GM23248 (cell line): Measurements from ENCODE around the gene CDH4. TPM values are rescaled to one million over a fixed set of nuclear protein-coding genes. Genes with fewer than 3 reads are reported as not detected.

ENCODE experiments used
- DNase-seq: peaks from one replicate; pipeline ENCODE4 v3.0.0-alpha.2; 2015
- H2AFZ ChIP-seq: fragments of 200-600 bp; sonication (generic); 2 replicates; pipeline ENCODE4 v1.6.1; 2016; ENCODE audit warnings: antibody characterized with exemption
- H3F3A ChIP-seq: fragments of 200-600 bp; sonication (generic); 2 replicates; pipeline ENCODE4 v1.6.1; 2016; ENCODE audit warnings: mild to moderate bottlenecking, antibody characterized with exemption, mixed run types; ENCODE audit not compliant: insufficient read depth
- H3K27ac ChIP-seq: fragments of 200-600 bp; sonication (generic); 2 replicates; pipeline ENCODE4 v1.5.1; 2016; ENCODE audit warnings: mild to moderate bottlenecking
- H3K27me3 ChIP-seq: fragments of 200-600 bp; sonication (generic); replicated peaks from 2 replicates; pipeline ENCODE4 v1.6.1; 2016; ENCODE audit warnings: mild to moderate bottlenecking; ENCODE audit not compliant: insufficient read depth
- H3K36me3 ChIP-seq: fragments of 200-600 bp; sonication (generic); 2 replicates; pipeline ENCODE4 v1.6.1; 2016; ENCODE audit warnings: low read depth, mild to moderate bottlenecking
- H3K4me1 ChIP-seq: fragments of 200-600 bp; sonication (generic); 2 replicates; pipeline ENCODE4 v1.6.1; 2016; ENCODE audit warnings: mild to moderate bottlenecking; ENCODE audit not compliant: insufficient read depth
- H3K4me2 ChIP-seq: fragments of 200-600 bp; sonication (generic); one replicate; pipeline ENCODE4 v1.6.1; 2016; ENCODE audit warnings: mild to moderate bottlenecking; ENCODE audit not compliant: unreplicated experiment
- H3K4me3 ChIP-seq: fragments of 200-600 bp; sonication (generic); 2 replicates; pipeline ENCODE4 v1.5.1; 2016; ENCODE audit warnings: mild to moderate bottlenecking
- H3K79me2 ChIP-seq: fragments of 200-600 bp; sonication (generic); 2 replicates; pipeline ENCODE4 v1.6.1; 2016; ENCODE audit warnings: mild to moderate bottlenecking; ENCODE audit not compliant: insufficient read depth
- H3K9ac ChIP-seq: fragments of 200-600 bp; sonication (generic); 2 replicates; pipeline ENCODE4 v1.6.1; 2016; ENCODE audit warnings: mild to moderate bottlenecking
- H3K9me2 ChIP-seq: fragments of 200-600 bp; sonication (generic); 2 replicates; pipeline ENCODE4 v1.6.1; 2016; ENCODE audit warnings: mixed run types, mild to moderate bottlenecking, moderate library complexity; ENCODE audit not compliant: insufficient read depth
- H3K9me3 ChIP-seq: fragments of 200-600 bp; sonication (generic); one replicate; pipeline ENCODE4 v1.6.1; 2017; ENCODE audit warnings: low read depth
- H4K20me1 ChIP-seq: fragments of 200-600 bp; sonication (generic); 2 replicates; pipeline ENCODE4 v1.6.0; 2016; ENCODE audit not compliant: insufficient read depth
- EZH2 ChIP-seq: fragments of 200-600 bp; sonication (generic); IDR thresholded peaks from 2 replicates; pipeline ENCODE4 v1.6.1; 2018; ENCODE audit warnings: antibody characterized with exemption, mild to moderate bottlenecking; ENCODE audit not compliant: insufficient read depth, poor library complexity, severe bottlenecking
- EZH2phosphoT487 ChIP-seq: fragments of 200-600 bp; sonication (generic); IDR thresholded peaks from 2 replicates; pipeline ENCODE4 v1.6.1; 2018; ENCODE audit warnings: antibody characterized with exemption, moderate library complexity, mild to moderate bottlenecking, low read depth; ENCODE audit not compliant: insufficient read depth
- WGBS, 2 experiments: methylation state at CpG; one replicate each; pipeline ENCODE4 v1.1.6; 2015 to 2017; ENCODE audit warnings: low lambda C conversion rate in 2 of 2, low coverage in 1 of 2; ENCODE audit errors: missing lambda C conversion rate in 2 of 2; 5-methylcytosine and 5-hydroxymethylcytosine counted together
- in situ Hi-C: fragments of 300-500 bp; cut with MboI; formaldehyde crosslinking; loops from 2 replicates; pipeline ENCODE4 v1.15.0; 2020
- polyA plus RNA-seq: library from polyadenylated mRNA; unstranded; fragments of >200 nt; fragmentation: Nextera tagmentation; extraction: Ambion mirVana; gene quantifications from 2 replicates; pipeline ENCODE4 v1.2.1, GENCODE V29; 2016
- total RNA-seq: library from RNA; depleted of rRNA; stranded (reverse); fragments of >200 nt; shearing (Covaris generic); gene quantifications from 2 replicates; pipeline ENCODE4 v1.2.3, GENCODE V29; 2014

Gene CDH4
- total and polyA plus RNA-seq, 2 experiments from 2014 or later = 1.1 to 3.9 TPM

DNA sequence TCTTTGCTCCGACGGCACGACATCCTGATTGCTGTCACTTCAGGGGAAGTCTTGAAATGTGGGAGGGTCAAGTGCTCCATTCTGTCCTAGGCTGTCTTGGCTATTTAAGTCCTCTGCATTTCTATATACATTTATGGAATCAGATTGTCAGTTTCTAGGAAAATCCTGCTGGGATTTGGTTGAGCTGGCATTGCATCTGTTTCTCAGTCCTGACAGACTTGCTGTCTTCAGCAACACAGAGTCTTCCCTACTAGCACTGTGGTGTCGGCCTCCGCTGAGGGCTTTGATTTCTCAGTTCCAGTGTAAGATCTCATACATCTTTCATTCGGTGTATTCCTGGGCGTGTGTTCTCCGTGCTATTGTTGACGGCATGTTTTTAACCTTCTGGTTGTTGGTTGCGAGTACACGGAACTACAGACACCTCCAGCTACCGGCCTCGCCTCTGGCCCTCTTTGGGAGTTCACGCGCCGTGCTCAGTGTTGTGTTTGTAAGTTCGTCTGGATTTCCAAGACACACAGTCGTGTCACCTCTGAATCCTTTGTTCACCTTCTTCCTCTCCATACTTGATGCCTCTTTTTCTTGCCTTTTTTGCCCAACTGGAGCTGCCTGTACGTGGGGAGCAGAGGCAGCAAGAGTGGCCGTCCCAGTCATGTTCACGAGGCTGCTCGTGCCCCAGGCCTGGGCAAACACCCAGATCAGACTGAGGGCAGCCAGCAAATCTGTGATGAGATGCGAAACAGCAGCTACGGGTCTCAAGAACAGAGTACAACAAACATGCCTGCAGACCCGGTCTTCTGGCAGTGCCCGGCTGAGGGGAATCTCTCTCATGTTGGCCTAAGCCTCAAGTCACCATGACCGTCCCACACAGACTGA lies 720.8 kb downstream of the CDH4 start:
- H3K4me2 ChIP-seq = no peak overlapping the region
- H4K20me1 ChIP-seq = no peaks in the 10 kb centered on the region
- in situ Hi-C loops = no loop called here
- H3K79me2 ChIP-seq = no peaks in the 10 kb centered on the region
- H3K27ac ChIP-seq = no peak overlapping the region
- no peak overlapping the region for H2AFZ ChIP-seq
- DNase-seq = no peak
- TF ChIP-seq EZH2 (no peak), EZH2phosphoT487 (no peak)
- no peaks in the 10 kb centered on the region for H3F3A ChIP-seq
- H3K9ac ChIP-seq = no peak overlapping the region
- H3K36me3 ChIP-seq = no peaks in the 10 kb centered on the region
- no peaks in the 10 kb centered on the region for H3K4me1 ChIP-seq
- H3K9me3 ChIP-seq = no peaks in the 10 kb centered on the region
- whole genome bisulfite sequencing, 2 experiments = 92% methylated on average over 27 of the region's 27 CpGs
- no peaks in the 10 kb centered on the region for H3K9me2 ChIP-seq
- no peak overlapping the region for H3K4me3 ChIP-seq
- H3K27me3 ChIP-seq = no peaks in the 10 kb centered on the region

DNA sequence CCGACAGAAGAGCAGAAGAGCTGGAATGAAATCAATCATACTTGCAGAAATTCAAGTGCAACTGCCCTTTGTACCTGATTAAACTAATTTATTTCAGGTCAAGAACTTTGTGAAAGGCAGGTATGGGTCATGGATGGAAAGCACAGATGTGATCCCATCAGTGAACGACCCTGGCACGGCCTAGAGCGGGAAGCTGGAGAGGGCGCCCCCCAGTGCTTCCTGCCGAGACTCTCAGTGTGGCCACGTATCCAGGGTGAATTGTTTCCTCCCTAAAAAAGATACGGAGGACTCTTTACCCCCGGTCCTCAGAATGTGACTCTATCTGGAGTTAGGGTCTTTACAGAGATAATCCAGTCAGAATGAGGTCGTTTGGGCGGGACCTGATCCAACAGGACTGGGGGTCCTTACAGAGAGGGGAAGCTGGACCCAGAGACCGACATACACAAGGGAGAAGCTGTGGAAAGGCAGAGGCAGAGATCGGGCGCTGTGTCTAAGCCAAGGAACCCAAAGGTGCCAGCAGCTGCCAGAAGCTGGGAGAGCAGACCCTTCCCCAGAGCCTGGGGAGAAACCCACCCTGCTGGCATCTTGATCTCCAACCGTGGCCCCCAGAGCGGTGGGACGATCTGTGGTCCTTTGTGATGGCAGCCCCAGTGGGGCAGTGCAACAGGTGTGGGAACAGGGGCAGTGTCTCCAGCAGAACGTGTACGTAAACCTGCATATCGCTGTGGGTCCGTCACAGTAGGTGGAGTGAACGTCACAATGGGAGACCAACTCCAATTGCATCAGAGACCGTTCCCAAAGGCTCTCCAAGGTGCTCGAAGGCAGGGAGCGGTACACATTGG lies 721.7 kb downstream of the CDH4 start:
- Histone ChIP-seq H3K4me1 (no peaks in the 10 kb centered on the region), H3K9me3 (no peaks in the 10 kb centered on the region), H3K9ac (no peak overlapping the region), H3K4me2 (no peak overlapping the region), H3K9me2 (no peaks in the 10 kb centered on the region), H3K27ac (no peak overlapping the region), H3K27me3 (no peaks in the 10 kb centered on the region), H2AFZ (no peak overlapping the region), H3K4me3 (no peak overlapping the region), H4K20me1 (no peaks in the 10 kb centered on the region), H3K79me2 (no peaks in the 10 kb centered on the region), H3F3A (no peaks in the 10 kb centered on the region), H3K36me3 (no peaks in the 10 kb centered on the region)
- no peak for DNase-seq
- WGBS, 2 experiments = 92 to 94% methylated on average over 25 of the region's 25 CpGs
- in situ Hi-C loops = no loop called here
- TF ChIP-seq EZH2 (no peak), EZH2phosphoT487 (no peak)

DNA sequence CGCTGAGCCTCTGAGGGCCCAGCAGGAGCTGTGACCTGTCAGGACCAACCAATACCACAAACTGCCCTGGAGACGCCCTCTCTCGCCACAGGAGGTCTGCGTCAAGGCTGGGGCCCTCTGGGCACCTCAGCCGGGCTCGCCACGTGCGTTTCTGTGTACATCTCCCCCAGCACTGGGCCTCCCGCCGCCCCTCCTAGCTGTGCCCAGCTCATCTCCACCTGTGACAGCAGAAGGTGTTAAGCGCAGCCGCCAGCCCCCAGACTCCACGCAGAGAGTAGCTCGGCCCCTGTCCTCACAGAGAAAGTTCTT lies 722.2 kb downstream of the CDH4 start:
- H3K9me2 ChIP-seq = no peaks in the 10 kb centered on the region
- H3K79me2 ChIP-seq = no peaks in the 10 kb centered on the region
- H3K27ac ChIP-seq = no peak overlapping the region
- H2AFZ ChIP-seq = no peak overlapping the region
- no peaks in the 10 kb centered on the region for H3F3A ChIP-seq
- 91 to 96% methylated on average over 14 of the region's 14 CpGs for WGBS, 2 experiments
- H3K9ac ChIP-seq = no peak overlapping the region
- H3K36me3 ChIP-seq = no peaks in the 10 kb centered on the region
- no peak overlapping the region for H3K4me3 ChIP-seq
- no peaks in the 10 kb centered on the region for H3K9me3 ChIP-seq
- no peaks in the 10 kb centered on the region for H3K4me1 ChIP-seq
- in situ Hi-C loops = no loop called here
- TF ChIP-seq EZH2phosphoT487 (no peak), EZH2 (no peak)
- no peak for DNase-seq
- no peaks in the 10 kb centered on the region for H4K20me1 ChIP-seq
- H3K4me2 ChIP-seq = no peak overlapping the region
- no peaks in the 10 kb centered on the region for H3K27me3 ChIP-seq

DNA sequence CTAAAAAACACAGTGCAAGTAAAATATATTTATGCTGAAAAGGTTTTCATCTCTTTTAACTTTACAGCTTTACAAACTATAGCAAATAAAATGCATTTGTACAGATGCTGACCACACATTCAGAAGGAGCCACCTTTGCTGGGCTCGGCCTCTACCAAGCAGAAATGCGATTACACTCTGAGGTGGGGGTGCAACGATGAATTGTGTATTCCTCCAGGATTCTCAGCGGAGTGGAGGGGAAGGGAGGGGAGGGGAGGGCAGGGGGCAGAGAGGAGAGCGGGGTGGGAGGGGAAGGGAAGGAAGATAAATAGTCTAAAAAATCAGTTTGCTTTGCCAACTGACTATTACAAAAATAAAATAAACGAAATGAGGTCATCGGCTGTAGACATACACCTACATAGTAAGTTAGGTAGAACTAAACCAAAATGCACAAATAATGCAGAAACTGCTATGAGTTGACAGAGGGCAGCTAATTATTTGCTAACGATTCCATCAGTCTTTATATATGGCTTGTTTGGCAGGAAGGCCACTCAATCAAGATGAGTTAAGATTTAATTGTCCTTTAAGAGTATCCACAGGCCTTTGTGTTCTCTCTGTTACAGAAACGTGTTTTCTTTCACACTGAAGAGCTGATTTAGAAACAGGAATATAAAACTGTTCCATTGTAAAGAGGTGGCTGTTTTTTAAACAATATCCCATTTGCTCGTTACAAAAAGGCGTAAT lies 723.5 kb downstream of the CDH4 start:
- no peaks in the 10 kb centered on the region for H3K79me2 ChIP-seq
- H4K20me1 ChIP-seq = no peaks in the 10 kb centered on the region

More for the DNA sequence above, 723.5 kb downstream of the CDH4 start:
- H2AFZ ChIP-seq = no peak overlapping the region
- H3K27me3 ChIP-seq = no peaks in the 10 kb centered on the region
- H3K4me2 ChIP-seq = no peak overlapping the region
- no peaks in the 10 kb centered on the region for H3K9me3 ChIP-seq
- no peak overlapping the region for H3K4me3 ChIP-seq
- H3F3A ChIP-seq = no peaks in the 10 kb centered on the region
- H3K9me2 ChIP-seq = no peaks in the 10 kb centered on the region
- no peak overlapping the region for H3K9ac ChIP-seq
- no peaks in the 10 kb centered on the region for H3K4me1 ChIP-seq
- H3K27ac ChIP-seq = no peak overlapping the region
- WGBS, 2 experiments = 92 to 95% methylated on average over 10 to 11 of the region's 11 CpGs
- no peak for DNase-seq
- no peak for TF ChIP-seq EZH2phosphoT487
- no peak for TF ChIP-seq EZH2
- H3K36me3 ChIP-seq = no peaks in the 10 kb centered on the region
- in situ Hi-C loops = no loop called here
